Psoas muscle (tissue), 8 donors: Measurements from ENCODE around the gene FASTKD1. TPM values are rescaled to one million over a fixed set of nuclear protein-coding genes. Genes with fewer than 3 reads are reported as not detected.
A peak's percentile ranks its signal among the peaks of the same experiment; 100 is the strongest.
"Not testable (repeated sequence)": the region's sequence is repeated elsewhere in the genome, so short reads cannot be mapped to it uniquely, and the experiment has no call there.

Experiments
- ATAC-seq, 4 donors: fragments of 200-7000 bp; cut with Tn5 transposase; one replicate each; pipeline ENCODE4 v1.9.1; 2020; ENCODE audit warnings: moderate library complexity in 3 of 4, mild to moderate bottlenecking in 2 of 4
- DNase-seq, 2 donors: peaks; one replicate each; pipeline ENCODE4 v3.0.0-alpha.2; 2020
- H3K27ac ChIP-seq: fragments of 200-600 bp; one replicate; pipeline ENCODE4 v1.8.0; 2022
- H3K27me3 ChIP-seq, 3 donors: fragments of 200-600 bp in 1 of 3; one replicate each; pipeline versions ENCODE4 v1.6.1 to v1.8.0; 2013 to 2022; ENCODE audit warnings: low read length in 2 of 3, mild to moderate bottlenecking in 2 of 3, moderate library complexity in 1 of 3; ENCODE audit not compliant: insufficient read depth in 3 of 3
- H3K36me3 ChIP-seq, 2 donors: fragments of 200-600 bp in 1 of 2; one replicate each; pipeline versions ENCODE4 v1.6.1 to v1.8.0; 2013 to 2022; ENCODE audit warnings: low read depth in 1 of 2, mild to moderate bottlenecking in 1 of 2, moderate library complexity in 1 of 2; ENCODE audit not compliant: insufficient read depth in 1 of 2
- H3K4me1 ChIP-seq: fragments of 200-600 bp; one replicate; pipeline ENCODE4 v1.8.0; 2022
- H3K4me3 ChIP-seq: fragments of 200-600 bp; one replicate; pipeline ENCODE4 v1.8.0; 2022; ENCODE audit warnings: mild to moderate bottlenecking
- H3K9me3 ChIP-seq: fragments of 200-600 bp; one replicate; pipeline ENCODE4 v1.8.0; 2022
- WGBS, 3 donors: extraction: QIAGEN DNeasy Blood & Tissue Kit; methylation state at CpG; one replicate each; pipeline versions ENCODE4 v1.1.6 to v1.1.7; 2013; 5-methylcytosine and 5-hydroxymethylcytosine counted together
- intact Hi-C, 2 donors: fragments of 100-400 bp; cut with DNase I; formaldehyde crosslinking; loops; one replicate each; pipeline versions ENCODE4 v1.11.0 to v1.14.2; 2022
- polyA plus RNA-seq, 3 donors: library from polyadenylated mRNA; stranded (reverse); fragments of 200-250 nt; gene quantifications; one replicate each; pipeline ENCODE4 v1.2.3, GENCODE V29; 2013
- total RNA-seq, 4 donors: library from RNA; stranded (reverse); fragmentation: NEBNext Ultra II Directional in 2 of 4; extraction: Animal tissue kit (Norgen Biotek cat#: 25700) in 2 of 4; gene quantifications; one replicate each; pipeline versions ENCODE4 v1.2.1 to v1.2.4, GENCODE V29; 2021 to 2023
- TF ChIP-seq, protein P1 (sequence below): fragments of 200-600 bp; IDR thresholded peaks from one replicate; pipeline ENCODE4 v1.8.0; 2022; ENCODE audit warnings: antibody characterized with exemption
- donor health status: healthy with polysubstance abuse.
- donor health status: DM: no; HTN: no; CAD: no; lungs with moderate emphysema.
- donor health status: Bipolar disorder and iron deficiency.
- donor health status: healthy.
- donor health status: DM: yes; HTN: yes; CAD: no.
- donor health status: DM: no; HTN: no; CAD: no.
- donor health status: DM: no; HTN: no; CAD: no.
- donor health status: DM: yes; HTN: yes; CAD: no.

FASTKD1 gene
- total and polyA plus RNA-seq, 7 donors: 12.9 to 53.1 (median 28.5) TPM

GRCh38 chr2:169528271-169528701, 45.4 kb downstream of the FASTKD1 start:
- Histone ChIP-seq H3K27ac (peak overlapping the region; percentile 33), H3K9me3 (no peaks in the 10 kb centered on the region), H3K4me1 (peaks cover 5% of the 10 kb centered on the region), H3K4me3 (no peak overlapping the region), H3K36me3 (peaks cover 8 to 83% of the 10 kb centered on the region in 2 donors), H3K27me3 (no peaks in the 10 kb centered on the region)
- DNase-seq: peak; percentile 49 to 75
- TF ChIP-seq, protein P1, sequence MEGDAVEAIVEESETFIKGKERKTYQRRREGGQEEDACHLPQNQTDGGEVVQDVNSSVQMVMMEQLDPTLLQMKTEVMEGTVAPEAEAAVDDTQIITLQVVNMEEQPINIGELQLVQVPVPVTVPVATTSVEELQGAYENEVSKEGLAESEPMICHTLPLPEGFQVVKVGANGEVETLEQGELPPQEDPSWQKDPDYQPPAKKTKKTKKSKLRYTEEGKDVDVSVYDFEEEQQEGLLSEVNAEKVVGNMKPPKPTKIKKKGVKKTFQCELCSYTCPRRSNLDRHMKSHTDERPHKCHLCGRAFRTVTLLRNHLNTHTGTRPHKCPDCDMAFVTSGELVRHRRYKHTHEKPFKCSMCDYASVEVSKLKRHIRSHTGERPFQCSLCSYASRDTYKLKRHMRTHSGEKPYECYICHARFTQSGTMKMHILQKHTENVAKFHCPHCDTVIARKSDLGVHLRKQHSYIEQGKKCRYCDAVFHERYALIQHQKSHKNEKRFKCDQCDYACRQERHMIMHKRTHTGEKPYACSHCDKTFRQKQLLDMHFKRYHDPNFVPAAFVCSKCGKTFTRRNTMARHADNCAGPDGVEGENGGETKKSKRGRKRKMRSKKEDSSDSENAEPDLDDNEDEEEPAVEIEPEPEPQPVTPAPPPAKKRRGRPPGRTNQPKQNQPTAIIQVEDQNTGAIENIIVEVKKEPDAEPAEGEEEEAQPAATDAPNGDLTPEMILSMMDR: peak; percentile 90
- ATAC-seq: peak; percentile 68 to 81 (median 76)
- WGBS, 3 donors: 7 to 18% (median 9%) methylated on average over 2 of the region's 2 CpGs
- intact Hi-C loops: no loop called here

GRCh38 chr2:169526451-169526850, 47.2 kb downstream of the FASTKD1 start:
- Histone ChIP-seq H3K27ac (peak overlapping the region; percentile 53), H3K4me3 (no peak overlapping the region), H3K9me3 (no peaks in the 10 kb centered on the region), H3K36me3 (peaks cover 8 to 98% of the 10 kb centered on the region in 2 donors), H3K4me1 (peaks cover 19% of the 10 kb centered on the region), H3K27me3 (no peaks in the 10 kb centered on the region)
- ATAC-seq (no peak), DNase-seq (no peak)
- intact Hi-C loops: no loop called here
- TF ChIP-seq, protein P1: no peak

DNA sequence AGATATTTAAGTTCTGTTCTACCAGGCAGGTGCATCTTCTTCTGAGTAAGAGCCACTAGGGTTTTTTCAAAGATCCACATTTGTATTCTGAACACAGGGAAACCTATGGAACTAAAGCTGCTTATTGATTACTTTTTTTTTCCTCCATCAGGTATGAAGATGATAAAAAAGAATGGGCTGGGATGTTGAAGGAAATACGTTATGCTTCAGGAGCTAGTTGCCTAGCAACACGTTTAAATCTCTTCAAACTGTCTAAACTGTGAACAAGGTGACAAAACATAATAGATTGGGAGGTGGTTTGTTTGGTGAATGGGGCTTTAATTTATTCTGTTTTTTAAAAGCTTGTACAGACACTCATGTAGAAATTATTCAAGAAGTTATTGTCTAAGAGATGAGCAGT, 48.2 kb downstream of the FASTKD1 start:
- H3K36me3 ChIP-seq: peaks cover 8 to 98% of the 10 kb centered on the region in 2 donors
- WGBS, 3 donors: 62 to 78% (median 63%) methylated on average over 2 of the region's 2 CpGs
- H3K27me3 ChIP-seq: no peaks in the 10 kb centered on the region
- H3K27ac ChIP-seq: peak overlapping the region; percentile 33
- TF ChIP-seq, protein P1: no peak
- no peak for ATAC-seq
- intact Hi-C loops: no loop called here
- H3K9me3 ChIP-seq: no peaks in the 10 kb centered on the region
- no peak overlapping the region for H3K4me3 ChIP-seq
- DNase-seq: no peak
- peaks cover 29% of the 10 kb centered on the region for H3K4me1 ChIP-seq

DNA sequence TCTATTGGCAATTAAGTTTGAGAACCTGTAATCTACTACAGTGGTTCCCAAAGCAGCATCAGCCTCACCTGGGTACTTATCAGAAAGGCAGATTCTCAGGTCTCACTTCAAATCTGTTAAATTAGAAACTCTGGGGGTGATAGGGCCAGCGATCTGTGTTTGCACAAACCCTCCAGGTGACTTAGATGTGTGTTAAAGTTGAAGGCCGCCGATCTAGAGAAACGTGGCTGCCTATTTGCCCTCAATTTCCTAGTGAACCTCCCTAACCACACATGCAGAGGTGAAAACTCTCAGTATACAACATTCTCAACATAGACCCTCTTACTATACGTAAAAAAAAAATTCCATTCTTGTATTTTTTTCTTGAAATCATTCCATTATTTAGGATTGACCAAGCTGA, 50.0 kb downstream of the FASTKD1 start:
- Histone ChIP-seq H3K4me3 (no peak overlapping the region), H3K4me1 (peaks cover 34% of the 10 kb centered on the region), H3K27me3 (no peaks in the 10 kb centered on the region), H3K9me3 (no peaks in the 10 kb centered on the region), H3K36me3 (peaks cover 5 to 96% of the 10 kb centered on the region in 2 donors), H3K27ac (peak overlapping the region; percentile 57)
- intact Hi-C loops: no loop called here
- WGBS, 3 donors: 59 to 69% (median 61%) methylated on average over 5 of the region's 5 CpGs
- DNase-seq: no peak
- TF ChIP-seq, protein P1: no peak
- ATAC-seq: no peak

- Histone ChIP-seq H3K27me3 (no peaks in the 10 kb centered on the region), H3K4me1 (peaks cover 52% of the 10 kb centered on the region), H3K9me3 (no peaks in the 10 kb centered on the region), H3K36me3 (peaks cover 0 to 94% of the 10 kb centered on the region in 2 donors), H3K27ac (peak overlapping the region; percentile 56), H3K4me3 (peak overlapping the region; percentile 12)
- DNase-seq: no peak
- intact Hi-C loops: no loop called here
- TF ChIP-seq, protein P1: no peak
- ATAC-seq: no peak
Observed at GRCh38 chr2:169520896-169521295, 52.8 kb downstream of the FASTKD1 start.

GRCh38 chr2:169516488-169516995, 57.1 kb downstream of the FASTKD1 start:
- H3K4me1 ChIP-seq: peaks cover 35% of the 10 kb centered on the region
- DNase-seq: peak in 1 of 2 donors; percentile 62
- H3K9me3 ChIP-seq, H3K27me3 ChIP-seq, intact Hi-C loops: not testable (repeated sequence)
- peak overlapping the region; percentile 78 for H3K4me3 ChIP-seq
- H3K27ac ChIP-seq: peak overlapping the region; percentile 87
- 28 to 44% (median 42%) methylated on average over 10 of the region's 10 CpGs for WGBS, 3 donors
- peak; percentile 58 to 82 (median 74) for ATAC-seq
- peaks cover 0 to 67% of the 10 kb centered on the region in 2 donors for H3K36me3 ChIP-seq

DNA sequence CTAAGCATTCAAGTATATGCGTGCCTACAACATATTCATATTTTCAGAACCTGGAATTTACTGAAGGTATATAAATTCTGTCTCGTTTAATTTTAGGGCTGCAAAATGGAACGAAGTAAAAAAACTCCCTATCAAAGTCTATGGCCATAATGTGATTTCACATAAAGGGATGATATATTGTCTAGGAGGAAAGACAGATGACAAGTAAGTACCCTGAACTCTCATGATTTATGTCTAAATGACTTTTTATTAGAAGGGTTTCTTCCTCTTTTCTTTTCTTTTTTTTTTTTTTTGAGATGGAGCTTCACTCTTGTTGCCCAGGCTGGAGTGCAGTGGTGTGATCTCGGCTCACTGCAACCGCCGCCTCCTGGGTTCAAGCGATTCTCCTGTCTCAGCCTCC, 58.9 kb downstream of the FASTKD1 start:
- 35 to 48% (median 38%) methylated on average over 7 of the region's 7 CpGs for WGBS, 3 donors
- Histone ChIP-seq H3K27ac (peak overlapping the region; percentile 87), H3K4me3 (peak overlapping the region; percentile 78), H3K4me1 (peaks cover 22% of the 10 kb centered on the region), H3K36me3 (peaks cover 0 to 52% of the 10 kb centered on the region in 2 donors)
- ATAC-seq, intact Hi-C loops, H3K9me3 ChIP-seq, DNase-seq, H3K27me3 ChIP-seq: not testable (repeated sequence)
